Breast epithelium (tissue), 4 donors: ENCODE data around the gene PLCE1. TPM values are rescaled to one million over a fixed set of nuclear protein-coding genes. Genes with fewer than 3 reads are reported as not detected.

ENCODE experiments used
- DNase-seq, 2 donors: peaks; one replicate each; pipeline ENCODE4 v3.0.0-alpha.2; 2019; ENCODE audit warnings: low spot score in 2 of 2
- H3K27ac ChIP-seq, 2 donors: fragments of 200-600 bp; sonication (generic) in 1 of 2; one replicate each; pipeline ENCODE4 v1.5.1; 2016 to 2019; ENCODE audit warnings: mild to moderate bottlenecking in 1 of 2
- H3K27me3 ChIP-seq, 2 donors: fragments of 200-600 bp; sonication (generic) in 1 of 2; one replicate each; pipeline versions ENCODE4 v1.5.1 to v1.6.0; 2017 to 2019; ENCODE audit warnings: control low read depth in 1 of 2, mild to moderate bottlenecking in 1 of 2
- H3K36me3 ChIP-seq: fragments of 200-600 bp; one replicate; pipeline ENCODE4 v1.5.1; 2019
- H3K4me1 ChIP-seq, 2 donors: fragments of 200-600 bp; sonication (generic); one replicate each; pipeline ENCODE4 v1.5.1; 2016 to 2019; ENCODE audit warnings: control low read depth in 1 of 2
- H3K4me3 ChIP-seq, 3 donors: fragments of 200-600 bp; sonication (generic); 1 replicate in 2 of 3; 2 replicates in 1 of 3; pipeline ENCODE4 v1.5.1; 2016 to 2019; ENCODE audit warnings: mild to moderate bottlenecking in 3 of 3, moderate library complexity in 2 of 3
- H3K9me3 ChIP-seq, 2 donors: fragments of 200-600 bp; sonication (generic) in 1 of 2; one replicate each; pipeline ENCODE4 v1.5.1; 2016 to 2019; ENCODE audit warnings: control low read depth in 1 of 2
- CTCF ChIP-seq, 3 donors: fragments of 450-650 bp; IDR thresholded peaks; one replicate each; pipeline ENCODE4 v1.5.1; 2016 to 2017; ENCODE audit warnings: antibody characterized with exemption in 3 of 3, mild to moderate bottlenecking in 3 of 3, moderate library complexity in 3 of 3
- POLR2A ChIP-seq: fragments of 450-650 bp; IDR thresholded peaks from one replicate; pipeline ENCODE4 v1.6.1; 2016; ENCODE audit warnings: antibody characterized with exemption, mild to moderate bottlenecking, moderate library complexity
- POLR2AphosphoS5 ChIP-seq, 3 donors: sonication (generic); formaldehyde crosslinking; IDR thresholded peaks; one replicate each; pipeline ENCODE4 v1.6.1; 2017; ENCODE audit warnings: antibody characterized with exemption in 3 of 3
- intact Hi-C: fragments of 100-400 bp; cut with DNase I; formaldehyde crosslinking; loops from one replicate; pipeline ENCODE4 v1.15.1; 2023; ENCODE audit warnings: low total_unique reads
- total RNA-seq, 3 donors: library from RNA; depleted of rRNA; stranded (reverse); fragments of >200 nt; gene quantifications; one replicate each; pipeline ENCODE4 v1.1.0, GENCODE V29; 2016

PLCE1 gene
- total RNA-seq, 3 donors from 2014 or later, result 6.2 to 14.1 (median 7.0) TPM

- Histone ChIP-seq H3K4me1 (peaks cover 0 to 8% of the 10 kb centered on the region in 2 donors), H3K36me3 (no peaks in the 10 kb centered on the region), H3K4me3 (peak overlapping the region; percentile 63 to 80 (median 80)), H3K9me3 (no peaks in the 10 kb centered on the region), H3K27me3 (no peaks in the 10 kb centered on the region), H3K27ac (peak overlapping the region in 1 of 2 donors; percentile 67)
- no peak for TF ChIP-seq POLR2A
- TF ChIP-seq POLR2AphosphoS5 (IDR thresholded peaks at IDR 0.05), result no peak
- no peak for TF ChIP-seq CTCF (IDR thresholded peaks at IDR 0.05)
- DNase-seq, result no peak
- intact Hi-C loops, result no loop called here
These were observed 333 bp upstream of the PLCE1 start for GRCh38 chr10:93993414-93993781.

DNA sequence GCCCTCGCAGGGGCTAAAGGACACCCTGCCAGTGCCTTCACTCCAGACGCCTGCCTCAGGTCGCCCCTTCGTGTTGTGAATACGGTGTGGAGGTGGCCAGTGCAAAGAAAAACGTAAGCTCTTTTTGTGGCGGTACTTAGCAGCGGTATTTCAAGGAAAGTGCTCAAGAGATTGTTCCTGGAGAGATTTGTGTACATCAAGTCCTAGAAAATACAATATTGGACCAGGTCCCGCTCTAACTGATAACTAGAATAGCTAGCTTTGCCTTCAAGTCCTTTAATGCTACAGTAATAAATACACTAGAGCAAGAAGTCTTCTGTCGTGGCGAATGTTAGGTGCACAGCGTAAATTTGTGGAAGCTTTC is 689 bp downstream of the PLCE1 start:
- TF ChIP-seq CTCF (IDR thresholded peaks at IDR 0.05) (no peak), POLR2AphosphoS5 (IDR thresholded peaks at IDR 0.05) (no peak), POLR2A (no peak)
- H3K27me3 ChIP-seq, result no peaks in the 10 kb centered on the region
- H3K4me3 ChIP-seq, result peak overlapping the region; percentile 63 to 80 (median 80)
- peak overlapping the region in 1 of 2 donors; percentile 67 for H3K27ac ChIP-seq
- H3K36me3 ChIP-seq, result no peaks in the 10 kb centered on the region
- intact Hi-C loops, result no loop called here
- DNase-seq, result no peak
- peaks cover 0 to 8% of the 10 kb centered on the region in 2 donors for H3K4me1 ChIP-seq
- no peaks in the 10 kb centered on the region for H3K9me3 ChIP-seq

DNA sequence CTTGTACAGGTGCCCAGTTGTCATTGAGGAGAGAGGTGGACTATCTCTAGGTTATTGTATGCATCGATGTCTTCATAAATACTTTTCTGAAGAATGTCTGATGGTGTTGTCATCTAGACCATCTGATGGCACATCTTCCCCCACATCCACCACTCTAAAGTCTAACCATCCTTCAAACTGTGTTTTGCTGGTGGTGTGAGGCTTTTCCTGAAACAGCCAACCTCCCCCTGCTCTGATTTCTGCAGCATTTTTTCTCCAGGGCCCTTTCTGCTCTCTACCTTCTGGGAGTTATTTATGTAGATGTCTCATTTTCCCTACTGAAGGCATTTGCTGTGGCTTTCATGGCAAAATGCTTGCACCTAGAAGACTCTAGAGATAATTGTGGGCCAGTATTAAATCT is 1.5 kb downstream of the PLCE1 start:
- no peak overlapping the region for H3K4me3 ChIP-seq
- H3K27ac ChIP-seq, result no peak overlapping the region
- DNase-seq, result no peak
- TF ChIP-seq POLR2AphosphoS5 (IDR thresholded peaks at IDR 0.05), result no peak
- TF ChIP-seq CTCF (IDR thresholded peaks at IDR 0.05), result no peak
- TF ChIP-seq POLR2A, result no peak
- H3K27me3 ChIP-seq, result no peaks in the 10 kb centered on the region
- H3K9me3 ChIP-seq, result no peaks in the 10 kb centered on the region
- H3K4me1 ChIP-seq, result peaks cover 0 to 8% of the 10 kb centered on the region in 2 donors
- no peaks in the 10 kb centered on the region for H3K36me3 ChIP-seq
- intact Hi-C loops, result no loop called here

GRCh38 chr10:93995598-93996271 is 2.0 kb downstream of the PLCE1 start:
- H3K27ac ChIP-seq, result no peak overlapping the region
- DNase-seq, result no peak
- peaks cover 0 to 8% of the 10 kb centered on the region in 2 donors for H3K4me1 ChIP-seq
- no peaks in the 10 kb centered on the region for H3K27me3 ChIP-seq
- no peak overlapping the region for H3K4me3 ChIP-seq
- no peaks in the 10 kb centered on the region for H3K9me3 ChIP-seq
- intact Hi-C loops, result no loop called here
- H3K36me3 ChIP-seq, result no peaks in the 10 kb centered on the region
- no peak for TF ChIP-seq POLR2A
- TF ChIP-seq CTCF (IDR thresholded peaks at IDR 0.05), result no peak
- TF ChIP-seq POLR2AphosphoS5 (IDR thresholded peaks at IDR 0.05), result no peak

DNA sequence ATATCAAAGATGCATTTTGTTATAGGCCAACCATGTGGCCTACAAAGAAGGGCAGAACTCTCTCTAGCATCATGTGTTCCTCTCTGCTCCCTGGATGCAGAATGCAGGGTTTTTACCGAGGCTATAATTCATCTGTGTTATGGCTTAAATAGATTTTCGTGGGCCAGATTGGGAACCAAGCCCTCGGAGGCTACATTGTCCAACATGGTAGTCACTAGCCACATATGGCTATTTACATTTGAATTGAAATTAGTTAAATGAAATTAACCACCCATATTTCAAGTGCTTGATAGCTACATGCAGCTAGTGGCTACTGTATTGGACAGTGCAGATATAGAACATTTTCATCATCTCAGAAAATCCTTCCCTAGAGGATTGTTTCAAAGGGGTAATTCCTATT is 2.8 kb downstream of the PLCE1 start:
- H3K4me3 ChIP-seq, result no peak overlapping the region
- H3K4me1 ChIP-seq, result peaks cover 0 to 4% of the 10 kb centered on the region in 2 donors
- no peaks in the 10 kb centered on the region for H3K36me3 ChIP-seq
- no peak for TF ChIP-seq POLR2A
- TF ChIP-seq POLR2AphosphoS5 (IDR thresholded peaks at IDR 0.05), result no peak
- no peak for TF ChIP-seq CTCF (IDR thresholded peaks at IDR 0.05)
- H3K27ac ChIP-seq, result no peak overlapping the region
- intact Hi-C loops, result no loop called here
- no peak for DNase-seq
- H3K9me3 ChIP-seq, result no peaks in the 10 kb centered on the region
- no peaks in the 10 kb centered on the region for H3K27me3 ChIP-seq
